Lung (tissue), 12 donors: Measurements from ENCODE around the gene RALBP1. TPM values are rescaled to one million over a fixed set of nuclear protein-coding genes. Genes with fewer than 3 reads are reported as not detected.
"Not testable (repeated sequence)": the region's sequence is repeated elsewhere in the genome, so short reads cannot be mapped to it uniquely, and the experiment has no call there.

Experiments
- ATAC-seq: fragments of 200-7000 bp; cut with Tn5 transposase; one replicate; pipeline ENCODE4 v1.9.1; 2020; ENCODE audit warnings: moderate number of reproducible peaks; ENCODE audit not compliant: insufficient read depth, low FRiP score
- DNase-seq, 3 donors: peaks; one replicate each; pipeline ENCODE4 v3.0.0-alpha.2; 2013 to 2017
- H3K27ac ChIP-seq, 2 donors: one replicate each; pipeline ENCODE4 v1.5.1; 2013; ENCODE audit warnings: mild to moderate bottlenecking in 2 of 2, moderate library complexity in 2 of 2, control low read depth in 1 of 2, inconsistent platforms in 1 of 2, low read depth in 1 of 2, low read length in 1 of 2
- H3K27me3 ChIP-seq, 3 donors: one replicate each; pipeline ENCODE4 v1.5.1; 2013; ENCODE audit warnings: low read length in 2 of 3; ENCODE audit not compliant: control insufficient read depth in 3 of 3, insufficient read depth in 3 of 3
- H3K36me3 ChIP-seq, 4 donors: one replicate each; pipeline ENCODE4 v1.5.1; 2013; ENCODE audit warnings: low read length in 4 of 4, mild to moderate bottlenecking in 1 of 4, moderate library complexity in 1 of 4; ENCODE audit not compliant: control insufficient read depth in 4 of 4, insufficient read depth in 4 of 4
- H3K4me1 ChIP-seq, 5 donors: one replicate each; pipeline ENCODE4 v1.5.1; 2013; ENCODE audit warnings: low read length in 5 of 5, mild to moderate bottlenecking in 2 of 5, moderate library complexity in 1 of 5; ENCODE audit not compliant: control insufficient read depth in 5 of 5, insufficient read depth in 5 of 5
- H3K4me3 ChIP-seq: one replicate; pipeline ENCODE4 v1.5.1; 2013; ENCODE audit warnings: mild to moderate bottlenecking, control low read depth, moderate library complexity
- H3K9ac ChIP-seq, 2 donors: one replicate each; pipeline ENCODE4 v1.5.1; 2013; ENCODE audit warnings: low read length in 2 of 2, control low read depth in 1 of 2; ENCODE audit not compliant: insufficient read depth in 1 of 2
- H3K9me3 ChIP-seq, 4 donors: one replicate each; pipeline ENCODE4 v1.5.1; 2013; ENCODE audit warnings: low read length in 3 of 4, mild to moderate bottlenecking in 1 of 4, moderate library complexity in 1 of 4; ENCODE audit not compliant: control insufficient read depth in 4 of 4, insufficient read depth in 3 of 4
- WGBS, 2 donors: extraction: QIAGEN DNeasy Blood & Tissue Kit; methylation state at CpG; one replicate each; pipeline ENCODE4 v1.1.7; 2013; 5-methylcytosine and 5-hydroxymethylcytosine counted together
- polyA plus RNA-seq, 2 donors: library from polyadenylated mRNA; stranded (reverse); fragments of 200-250 nt; gene quantifications; one replicate each; pipeline ENCODE4 v1.2.1, GENCODE V29; 2013
- total RNA-seq, 2 donors: library from RNA; depleted of rRNA in 1 of 2; stranded (reverse); fragments of >200 nt in 1 of 2; gene quantifications; one replicate each; pipeline ENCODE4 v1.2.1, GENCODE V29; 2014 to 2021
- TF ChIP-seq, protein P1 (sequence below): IDR thresholded peaks from 2 replicates; pipeline ENCODE4 v1.5.1; 2012; ENCODE audit warnings: mild to moderate bottlenecking; ENCODE audit errors: control extremely low read depth, extremely low read depth
- donor health status: control.
- donor health status: control.
- donor health status: Bipolar disorder and iron deficiency.
- donor health status: healthy.
- donor health status: DM: yes; HTN: yes; CAD: no.

The RALBP1 gene
- total and polyA plus RNA-seq, 4 donors: 19.8 to 58.2 (median 33.5) TPM

DNA sequence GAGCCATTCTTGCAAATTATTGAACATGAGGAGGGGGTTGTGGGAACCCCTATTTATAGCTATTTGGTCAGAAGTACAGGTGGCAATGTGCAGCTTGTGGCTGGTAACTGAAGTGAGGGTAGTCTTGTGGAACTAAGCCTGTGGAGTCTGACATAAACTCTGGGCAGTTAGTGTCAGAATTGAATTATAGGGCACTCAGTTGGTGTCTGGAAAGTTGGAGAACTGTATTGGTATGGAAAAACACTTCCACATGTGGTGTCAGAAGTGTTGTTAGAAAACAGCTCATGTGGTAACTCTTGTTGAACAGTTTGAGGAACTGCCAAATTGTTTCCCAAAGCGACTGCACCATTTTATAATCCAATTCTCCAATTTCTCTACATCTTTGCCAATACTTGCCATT lies 7.5 kb downstream of the RALBP1 start:
- TF ChIP-seq, protein P1, sequence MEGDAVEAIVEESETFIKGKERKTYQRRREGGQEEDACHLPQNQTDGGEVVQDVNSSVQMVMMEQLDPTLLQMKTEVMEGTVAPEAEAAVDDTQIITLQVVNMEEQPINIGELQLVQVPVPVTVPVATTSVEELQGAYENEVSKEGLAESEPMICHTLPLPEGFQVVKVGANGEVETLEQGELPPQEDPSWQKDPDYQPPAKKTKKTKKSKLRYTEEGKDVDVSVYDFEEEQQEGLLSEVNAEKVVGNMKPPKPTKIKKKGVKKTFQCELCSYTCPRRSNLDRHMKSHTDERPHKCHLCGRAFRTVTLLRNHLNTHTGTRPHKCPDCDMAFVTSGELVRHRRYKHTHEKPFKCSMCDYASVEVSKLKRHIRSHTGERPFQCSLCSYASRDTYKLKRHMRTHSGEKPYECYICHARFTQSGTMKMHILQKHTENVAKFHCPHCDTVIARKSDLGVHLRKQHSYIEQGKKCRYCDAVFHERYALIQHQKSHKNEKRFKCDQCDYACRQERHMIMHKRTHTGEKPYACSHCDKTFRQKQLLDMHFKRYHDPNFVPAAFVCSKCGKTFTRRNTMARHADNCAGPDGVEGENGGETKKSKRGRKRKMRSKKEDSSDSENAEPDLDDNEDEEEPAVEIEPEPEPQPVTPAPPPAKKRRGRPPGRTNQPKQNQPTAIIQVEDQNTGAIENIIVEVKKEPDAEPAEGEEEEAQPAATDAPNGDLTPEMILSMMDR: no peak
- Histone ChIP-seq H3K9me3 (peaks cover 0 to 2% (median 0%) of the 10 kb centered on the region in 4 donors), H3K9ac (no peak overlapping the region), H3K27me3 (no peaks in the 10 kb centered on the region), H3K4me1 (peaks cover 0 to 8% (median 0%) of the 10 kb centered on the region in 5 donors), H3K4me3 (no peak overlapping the region), H3K36me3 (peaks cover 0 to 7% (median 2%) of the 10 kb centered on the region in 4 donors), H3K27ac (peak overlapping the region in 1 of 2 donors; percentile 28)
- WGBS, 2 donors: 50 to 75% methylated on average over 1 of the region's 1 CpG
- DNase-seq (no peak), ATAC-seq (no peak)

DNA sequence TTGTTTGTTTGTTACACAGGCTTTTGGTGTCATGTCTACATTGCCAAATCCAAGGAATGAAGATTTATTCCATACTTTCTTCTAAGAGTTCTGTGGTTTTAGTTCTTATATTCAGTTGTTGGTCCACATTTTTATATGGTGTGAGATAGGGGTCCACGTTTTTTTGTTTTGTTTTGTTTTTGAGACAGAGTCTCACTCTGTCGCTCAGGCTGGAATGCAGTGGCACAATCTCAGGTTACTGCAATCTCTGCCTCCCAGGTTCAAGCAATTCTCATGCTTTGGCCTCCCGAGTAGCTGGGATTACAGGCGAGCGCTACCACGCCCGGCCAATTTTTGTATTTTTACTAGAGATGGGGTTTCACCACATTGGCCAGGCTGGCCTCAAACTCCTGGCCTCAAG lies 8.2 kb downstream of the RALBP1 start:
- no peaks in the 10 kb centered on the region for H3K27me3 ChIP-seq
- DNase-seq: no peak
- H3K4me1 ChIP-seq: peaks cover 0 to 8% (median 0%) of the 10 kb centered on the region in 5 donors
- TF ChIP-seq, protein P1: no peak
- no peak for ATAC-seq
- H3K9ac ChIP-seq: no peak overlapping the region
- peaks cover 0 to 3% (median 1%) of the 10 kb centered on the region in 4 donors for H3K36me3 ChIP-seq
- peaks cover 0 to 2% (median 0%) of the 10 kb centered on the region in 4 donors for H3K9me3 ChIP-seq
- WGBS, 2 donors: 97% methylated on average over 7 of the region's 7 CpGs
- no peak overlapping the region for H3K27ac ChIP-seq
- no peak overlapping the region for H3K4me3 ChIP-seq

DNA sequence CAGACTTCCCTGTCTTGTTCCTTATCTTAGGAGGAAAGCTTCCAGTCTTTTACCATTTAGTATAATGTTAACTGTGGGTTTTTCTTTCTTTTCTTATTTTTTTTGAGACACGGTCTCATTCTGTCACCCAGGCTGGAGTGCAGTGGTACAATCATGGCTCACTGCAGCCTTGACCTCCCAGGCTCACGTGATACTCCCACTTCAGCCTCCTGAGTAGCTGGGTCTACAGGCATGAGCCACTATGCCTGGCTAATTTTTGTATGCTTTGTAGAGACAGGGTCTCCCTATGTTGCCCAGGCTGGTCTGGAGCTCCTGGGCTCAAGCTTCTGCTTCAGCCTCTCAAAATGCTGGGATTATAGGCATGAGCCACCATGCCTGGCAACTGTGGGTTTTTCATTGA lies 9.5 kb downstream of the RALBP1 start:
- H3K27me3 ChIP-seq, DNase-seq, H3K4me3 ChIP-seq, H3K9me3 ChIP-seq, H3K36me3 ChIP-seq, ATAC-seq, H3K9ac ChIP-seq, H3K27ac ChIP-seq, H3K4me1 ChIP-seq: not testable (repeated sequence)
- 79 to 80% methylated on average over 2 of the region's 2 CpGs for WGBS, 2 donors

DNA sequence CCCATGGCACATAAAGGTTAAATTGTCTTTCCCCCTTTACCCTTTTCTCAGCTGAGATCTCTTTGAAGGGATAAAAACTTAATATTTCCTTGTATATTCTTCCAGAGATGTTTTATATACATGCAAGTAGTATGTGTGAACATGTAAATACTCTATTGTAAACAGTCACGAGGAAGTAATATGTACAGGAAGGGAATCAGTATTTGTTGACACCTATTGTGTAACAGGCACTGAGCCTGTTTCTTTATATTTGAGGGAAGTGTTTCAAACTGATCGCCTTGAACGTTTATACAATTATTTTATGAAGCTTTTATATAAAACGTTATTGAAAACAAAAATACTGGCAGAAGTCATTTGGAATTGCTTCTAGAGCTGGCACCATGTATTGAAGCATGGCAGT lies 13.2 kb downstream of the RALBP1 start:
- H3K9me3 ChIP-seq: peaks cover 0 to 5% (median 0%) of the 10 kb centered on the region in 4 donors
- TF ChIP-seq, protein P1: no peak
- H3K27me3 ChIP-seq: no peaks in the 10 kb centered on the region
- no peaks in the 10 kb centered on the region for H3K36me3 ChIP-seq
- H3K27ac ChIP-seq: no peak overlapping the region
- 15 to 37% methylated on average over 4 of the region's 4 CpGs for WGBS, 2 donors
- peak in 1 of 3 donors; percentile 9 for DNase-seq
- H3K4me1 ChIP-seq: peaks cover 0 to 5% (median 0%) of the 10 kb centered on the region in 5 donors
- H3K4me3 ChIP-seq: no peak overlapping the region
- no peak for ATAC-seq
- no peak overlapping the region for H3K9ac ChIP-seq
